AG04449 (cell line): ENCODE data around the gene TUBB.

ENCODE experiments used
- CTCF ChIA-PET: fragments of 350-600 bp; formaldehyde crosslinking; extraction: SDS; loops from one replicate; lab custom pipeline; 2021; ENCODE audit warnings: antibody characterized with exemption; lab: Yijun Ruan, JAX
- POLR2A ChIA-PET: fragments of 400-600, 350-600 bp; formaldehyde crosslinking; extraction: SDS; loops from one replicate; lab custom pipeline; 2020; ENCODE audit warnings: antibody characterized with exemption, inconsistent platforms; lab: Yijun Ruan, JAX
- DNase-seq: peaks from one replicate; pipeline ENCODE4 v3.0.0-alpha.2; 2010; ENCODE audit warnings: low read depth, low spot score
- H3K4me3 ChIP-seq: 2 replicates; pipeline ENCODE4 v1.5.1; 2011; ENCODE audit warnings: low read depth, mild to moderate bottlenecking, control low read depth, low read length
- CTCF ChIP-seq: IDR thresholded peaks from one replicate; pipeline ENCODE4 v1.5.1; 2011; ENCODE audit warnings: mild to moderate bottlenecking, moderate library complexity, low read length, control low read depth, inconsistent platforms; ENCODE audit not compliant: insufficient read depth; ENCODE audit errors: missing control alignments

Gene TUBB

GRCh38 chr6:30724906-30725667 lies 4.9 kb downstream of the TUBB start:
- no peak for DNase-seq
- CTCF ChIA-PET: interaction anchor here (0.5 to 18.8 kb wide), 5 partner anchors 9 to 151 kb away, joined by 3 to 504 read pairs (median 10); partner anchors contain the start of gene DHX16
- POLR2A ChIA-PET: interaction anchor here (0.7 to 3.8 kb wide), 11 partner anchors 17 to 242 kb away, joined by 3 to 12 read pairs (median 3); partner anchors contain the start of genes DHX16 and FLOT1
- no peak for TF ChIP-seq CTCF
- H3K4me3 ChIP-seq: no peak overlapping the region; the same call in 1 of the 2 replicates

- ChIA-PET POLR2A (interaction anchor here (0.6 to 3.8 kb wide), 17 partner anchors 10 to 243 kb away, joined by 3 to 12 read pairs (median 4); partner anchors contain the start of genes DHX16, FLOT1, IER3 and NRM), CTCF (interaction anchor here (1.4 to 18.8 kb wide), 3 partner anchors 48 to 151 kb away, joined by 3 to 504 read pairs (median 10); partner anchors contain the start of gene DHX16)
- H3K4me3 ChIP-seq: no peak overlapping the region
- no peak for TF ChIP-seq CTCF
- no peak for DNase-seq
These were observed 5.8 kb downstream of the TUBB start for GRCh38 chr6:30725713-30726505.

GRCh38 chr6:30726506-30727413 lies 6.6 kb downstream of the TUBB start:
- POLR2A ChIA-PET: interaction anchor here (0.6 to 3.8 kb wide), 18 partner anchors 9 to 157 kb away, joined by 3 to 12 read pairs (median 4); partner anchors contain the start of genes DHX16, FLOT1, IER3 and MDC1
- CTCF ChIA-PET: interaction anchor here (1.4 to 18.8 kb wide), 5 partner anchors 13 to 152 kb away, joined by 3 to 504 read pairs (median 7); partner anchors contain the start of gene DHX16
- no peak for TF ChIP-seq CTCF
- DNase-seq: no peak
- no peak overlapping the region for H3K4me3 ChIP-seq

GRCh38 chr6:30727920-30728553 lies 7.9 kb downstream of the TUBB start:
- CTCF ChIA-PET: interaction anchor here (0.6 to 18.8 kb wide), 7 partner anchors 11 to 151 kb away, joined by 3 to 504 read pairs (median 5); partner anchors contain the start of gene DHX16
- POLR2A ChIA-PET: interaction anchor here (0.6 to 1.2 kb wide), 5 partner anchors 10 to 92 kb away, joined by 3 to 4 read pairs (median 3); no protein-coding TSS in a partner anchor
- H3K4me3 ChIP-seq: no peak overlapping the region
- DNase-seq: no peak
- peak; percentile 27 for TF ChIP-seq CTCF
